Measurements from ENCODE around the gene ARF1. TPM values are rescaled to one million over a fixed set of nuclear protein-coding genes. Genes with fewer than 3 reads are reported as not detected.

ARF1 gene
- total and polyA plus RNA-seq, 2 of the 8 experiments (the other 6 are each of a cell fraction or from before 2014, with no cell fraction given), result 265 to 471 TPM

DNA sequence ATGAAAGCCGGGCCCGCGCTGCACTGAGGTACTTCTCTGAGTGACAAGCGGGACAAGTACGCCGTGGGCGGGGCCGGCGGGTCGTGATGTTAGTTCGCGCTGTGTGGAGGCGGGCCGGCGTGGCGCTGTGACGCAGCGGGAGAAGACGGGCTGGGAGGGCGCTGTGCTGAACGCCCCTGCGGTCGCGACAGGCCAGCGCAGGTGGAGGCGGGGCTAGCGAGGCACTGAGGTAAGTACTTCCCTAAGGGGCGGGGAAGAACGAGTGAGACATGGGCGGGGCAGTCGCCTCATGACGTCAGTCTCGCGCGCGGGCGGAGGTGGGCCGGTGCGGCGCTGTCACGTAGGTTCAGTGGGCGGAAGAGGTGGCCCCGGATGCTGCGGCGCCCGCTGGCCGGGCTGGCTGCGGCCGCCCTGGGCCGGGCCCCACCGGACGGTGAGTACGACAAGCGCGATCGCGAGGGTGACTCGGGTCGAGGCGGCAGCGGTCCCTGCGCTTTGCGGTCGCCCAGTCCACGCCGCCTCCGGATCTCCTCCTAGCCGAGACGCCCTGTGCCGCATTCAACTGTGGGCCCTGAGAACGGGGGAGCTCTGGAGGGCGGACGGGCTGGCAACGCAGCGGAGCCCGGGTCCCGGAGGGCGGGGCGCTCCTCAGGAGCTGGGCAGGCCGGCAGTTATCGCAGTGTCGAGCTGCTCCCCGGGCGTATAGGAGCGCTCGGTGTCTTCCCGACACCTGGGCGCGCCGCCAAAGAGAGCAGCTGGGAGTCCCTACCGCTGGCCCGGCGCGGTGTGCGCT, 57.6 kb downstream of the ARF1 start, which contains the start of gene GUK1:
Gene GUK1 (plus strand): TSS at position 349 of the 793 bp plus-strand sequence. CDS start 24 bp downstream, at position 373.
- H2BK12ac ChIP-seq (ENCODE audit: low read depth, low read length), result no peak within 1 kb of the TSS
- H3K27ac ChIP-seq (ENCODE audit: low read depth, low read length), result peak within 1 kb of the TSS; percentile 85; the same call in 1 of the 2 replicates
- peak within 1 kb of the TSS; percentile 80 to 93 (median 88) for H3K4me3 ChIP-seq (ENCODE audit: extremely low read depth in 1 of 4, insufficient read depth in 2 of 4, low read depth in 3 of 4, low read length in 4 of 4)
- H2BK5ac ChIP-seq (ENCODE audit: low read depth, low read length), result peak within 1 kb of the TSS; percentile 92
- no peak within 1 kb of the TSS for H2BK120ac ChIP-seq (replicated peaks; ENCODE audit: low read depth, low read length)
- POLR2A ChIA-PET (ENCODE audit: partially characterized antibody), result interaction anchor here (0.9 to 3.9 kb wide), 8 partner anchors 10 to 74 kb away, joined by 3 to 30 read pairs (median 4); partner anchors contain the start of genes GJC2 and IBA57
- H2BK15ac ChIP-seq (ENCODE audit: low read length), result no peak within 1 kb of the TSS
- no peak within 1 kb of the TSS for H2AK5ac ChIP-seq (ENCODE audit: low read depth, low read length)
- peaks cover 0 to 17% (median 1%) of the 10 kb centered on the region in 4 experiments; a peak in 3 of 7 replicates for H3K27me3 ChIP-seq (replicated peaks in 1 of 4; ENCODE audit: control insufficient read depth in 3 of 4, extremely low read depth in 1 of 4, insufficient read depth in 3 of 4, low read length in 3 of 4)
- H2BK20ac ChIP-seq (ENCODE audit: low read length), result no peak within 1 kb of the TSS
- DNase-seq (ENCODE audit: low read depth in 1 of 2, low spot score in 2 of 2) (peak; percentile 99 to 100), FAIRE-seq (no peak)
- peak within 1 kb of the TSS; percentile 53 for H3K4ac ChIP-seq (replicated peaks; ENCODE audit: insufficient read length, low read depth, low read length)
- peak within 1 kb of the TSS; percentile 90 to 97 (median 92) for H3K9ac ChIP-seq (replicated peaks in 1 of 4; ENCODE audit: extremely low read depth in 1 of 4, low read depth in 3 of 4, low read length in 3 of 4)
- peaks cover 0 to 43% of the 10 kb centered on the region in 2 experiments; a peak in 3 of 4 replicates for H3K79me2 ChIP-seq (ENCODE audit: control insufficient read depth in 1 of 2, insufficient read depth in 2 of 2, low read length in 2 of 2)
- H3K36me3 ChIP-seq (ENCODE audit: control insufficient read depth in 2 of 4, insufficient read depth in 4 of 4, low read length in 3 of 4), result no peaks in the 10 kb centered on the region
- H3K23me2 ChIP-seq (ENCODE audit: low read depth, low read length), result peaks cover 5% of the 10 kb centered on the region; the same call in 1 of the 2 replicates
- no peak within 1 kb of the TSS for H3K14ac ChIP-seq (ENCODE audit: insufficient read length)
- H4K91ac ChIP-seq (replicated peaks; ENCODE audit: insufficient read length, low read length), result peak within 1 kb of the TSS; percentile 55
- peak within 1 kb of the TSS; percentile 46; the same call in 1 of the 2 replicates for H2AFZ ChIP-seq (ENCODE audit: low read length)
- peaks cover 23% of the 10 kb centered on the region for H3K79me1 ChIP-seq (ENCODE audit: low read depth, low read length)
- 2% methylated on average over 71 of the region's 95 CpGs; no CpG with 5 or more reads in 1 of the 2 experiments for WGBS, 2 experiments (ENCODE audit: extremely low coverage in 1 of 2, insufficient coverage in 1 of 2, insufficient read length in 1 of 2, insufficient replicate concordance in 2 of 2, low coverage in 1 of 2, low lambda C conversion rate in 2 of 2, missing lambda C conversion rate in 1 of 2)
- peak within 1 kb of the TSS; percentile 78 for H3K18ac ChIP-seq (ENCODE audit: extremely low read depth, low read length)
- peaks cover 8 to 21% of the 10 kb centered on the region in 2 experiments for H4K20me1 ChIP-seq (replicated peaks in 1 of 2; ENCODE audit: control insufficient read depth in 1 of 2, insufficient read depth in 2 of 2, low read length in 2 of 2)
- peak within 1 kb of the TSS; percentile 73 for H3K56ac ChIP-seq (replicated peaks; ENCODE audit: insufficient read length, low read depth, low read length)
- peak within 1 kb of the TSS; percentile 67 to 88 for H3K4me2 ChIP-seq (ENCODE audit: insufficient read depth in 1 of 2, low read depth in 2 of 2, low read length in 2 of 2)
- H3K4me1 ChIP-seq (replicated peaks in 1 of 4; ENCODE audit: control insufficient read depth in 3 of 4, insufficient read depth in 4 of 4, low read length in 3 of 4), result peaks cover 0 to 10% (median 6%) of the 10 kb centered on the region in 4 experiments; a peak in 5 of 7 replicates
- CTCF ChIA-PET (ENCODE audit: partially characterized antibody), result interaction anchor here (0.7 to 2.9 kb wide), 7 partner anchors 9 to 133 kb away, joined by 3 to 7 read pairs (median 3); partner anchors contain the start of gene IBA57
- H3K23ac ChIP-seq (ENCODE audit: insufficient read length), result no peak within 1 kb of the TSS
- H4K8ac ChIP-seq (ENCODE audit: extremely low read depth, insufficient read depth, low read length), result peak within 1 kb of the TSS; percentile 99
- peak within 1 kb of the TSS; percentile 95 for H4K5ac ChIP-seq (ENCODE audit: insufficient read length, low read depth, low read length)
- no peaks in the 10 kb centered on the region for H3K9me3 ChIP-seq (ENCODE audit: insufficient read depth in 2 of 2, low read depth in 1 of 2, low read length in 1 of 2)
- TF ChIP-seq SP2 (IDR thresholded peaks at IDR 0.05; ENCODE audit: low read length) (no peak), POLR2A (IDR thresholded peaks at IDR 0.05; ENCODE audit: control extremely low read depth in 1 of 2, low read depth in 2 of 2, low read length in 2 of 2) (peak in 1 of 2 experiments; percentile 90; a peak in 2 of 3 replicates), YY1 (IDR thresholded peaks at IDR 0.05; ENCODE audit: low read depth, low read length) (no peak), EP300 (IDR thresholded peaks at IDR 0.05; ENCODE audit: borderline replicate concordance in 1 of 2, low read depth in 2 of 2, low read length in 2 of 2) (no peak), SRF (IDR thresholded peaks at IDR 0.05; ENCODE audit: low read depth, low read length) (peak; percentile 65), EGR1 (IDR thresholded peaks at IDR 0.05; ENCODE audit: borderline replicate concordance, low read depth, low read length) (peak; percentile 68; the same call in 1 of the 2 replicates), KDM1A (IDR thresholded peaks at IDR 0.05; ENCODE audit: borderline replicate concordance, low read length) (no peak), KDM5A (IDR thresholded peaks at IDR 0.05; ENCODE audit: low read length) (0 out of 2 replicates have a peak, but pooled peaks have one; percentile 45)
- TF ChIP-seq, protein P1, sequence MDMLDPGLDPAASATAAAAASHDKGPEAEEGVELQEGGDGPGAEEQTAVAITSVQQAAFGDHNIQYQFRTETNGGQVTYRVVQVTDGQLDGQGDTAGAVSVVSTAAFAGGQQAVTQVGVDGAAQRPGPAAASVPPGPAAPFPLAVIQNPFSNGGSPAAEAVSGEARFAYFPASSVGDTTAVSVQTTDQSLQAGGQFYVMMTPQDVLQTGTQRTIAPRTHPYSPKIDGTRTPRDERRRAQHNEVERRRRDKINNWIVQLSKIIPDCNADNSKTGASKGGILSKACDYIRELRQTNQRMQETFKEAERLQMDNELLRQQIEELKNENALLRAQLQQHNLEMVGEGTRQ (IDR thresholded peaks at IDR 0.05; ENCODE audit: low read length), result no peak
- TF ChIP-seq, protein P2, sequence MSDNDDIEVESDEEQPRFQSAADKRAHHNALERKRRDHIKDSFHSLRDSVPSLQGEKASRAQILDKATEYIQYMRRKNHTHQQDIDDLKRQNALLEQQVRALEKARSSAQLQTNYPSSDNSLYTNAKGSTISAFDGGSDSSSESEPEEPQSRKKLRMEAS (IDR thresholded peaks at IDR 0.05), result peak; percentile 73
